Mucosa of stomach (tissue), 1 donor: ENCODE measurements around the gene STAC.
"Not testable (repeated sequence)": the region's sequence is repeated elsewhere in the genome, so short reads cannot be mapped to it uniquely, and the experiment has no call there.

Source experiments
- H3K27me3 ChIP-seq: one replicate; pipeline ENCODE4 v1.7.0; 2013; ENCODE audit warnings: mild to moderate bottlenecking, low read length; ENCODE audit not compliant: control insufficient read depth, insufficient read depth
- H3K36me3 ChIP-seq: one replicate; pipeline ENCODE4 v1.7.0; 2013; ENCODE audit warnings: low read length; ENCODE audit not compliant: control insufficient read depth, insufficient read depth
- H3K4me1 ChIP-seq: one replicate; pipeline ENCODE4 v1.7.0; 2013; ENCODE audit warnings: mild to moderate bottlenecking, low read length; ENCODE audit not compliant: control insufficient read depth, insufficient read depth
- H3K4me3 ChIP-seq: one replicate; pipeline ENCODE4 v1.7.0; 2013; ENCODE audit warnings: low read length
- H3K9ac ChIP-seq: one replicate; pipeline ENCODE4 v1.7.0; 2013; ENCODE audit warnings: mild to moderate bottlenecking, low read length, moderate library complexity
- H3K9me3 ChIP-seq: one replicate; pipeline ENCODE4 v1.7.0; 2013; ENCODE audit warnings: mild to moderate bottlenecking, low read length, moderate library complexity; ENCODE audit not compliant: control insufficient read depth
- donor health status: Pancreatic carcinoma.

STAC gene

DNA sequence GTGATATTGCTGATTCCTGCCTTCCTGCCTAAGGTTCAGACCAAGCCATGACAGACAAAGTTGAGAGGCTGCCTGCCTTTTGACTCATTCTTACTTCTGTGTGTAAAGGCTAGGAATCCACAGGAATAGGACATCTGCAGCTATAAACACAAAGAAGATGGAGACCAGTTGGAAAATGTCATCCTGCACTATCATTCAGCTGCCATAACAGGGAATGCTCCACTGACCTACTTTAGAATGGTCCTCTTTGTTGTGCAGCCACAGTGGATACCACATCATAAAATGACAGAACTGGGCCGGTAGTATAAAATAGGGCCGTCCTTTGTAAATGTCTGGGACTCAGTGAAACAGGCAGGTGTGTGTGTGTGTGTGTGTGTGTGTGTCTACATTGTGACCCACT, 75.1 kb downstream of the STAC start:
- no peaks in the 10 kb centered on the region for H3K27me3 ChIP-seq

DNA sequence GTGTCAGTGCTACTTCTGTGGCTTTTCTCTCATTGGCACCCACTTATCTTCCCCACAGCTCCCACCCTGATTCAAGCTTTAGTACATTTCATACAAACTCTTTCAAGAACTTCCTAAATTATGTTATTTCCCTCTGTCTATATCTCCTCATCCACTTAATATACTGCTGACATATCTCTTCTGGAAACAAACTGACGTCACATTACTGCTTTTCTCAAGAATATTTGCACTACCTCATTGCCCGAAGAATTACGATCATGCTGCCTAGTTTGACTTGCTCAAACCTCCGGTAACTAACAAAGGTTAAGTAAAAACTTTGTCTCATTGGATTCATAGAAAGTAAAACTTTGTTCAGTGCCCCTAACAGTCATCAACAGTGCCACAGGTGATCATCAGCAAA, 76.5 kb downstream of the STAC start:
- Histone ChIP-seq H3K9ac (no peak overlapping the region), H3K27me3 (no peaks in the 10 kb centered on the region), H3K36me3 (no peaks in the 10 kb centered on the region), H3K4me1 (no peaks in the 10 kb centered on the region), H3K4me3 (no peak overlapping the region), H3K9me3 (no peaks in the 10 kb centered on the region)

More for the DNA sequence above, 75.1 kb downstream of the STAC start:
- H3K9me3 ChIP-seq, result no peaks in the 10 kb centered on the region
- H3K4me1 ChIP-seq, result no peaks in the 10 kb centered on the region
- H3K4me3 ChIP-seq, result no peak overlapping the region
- no peaks in the 10 kb centered on the region for H3K36me3 ChIP-seq
- no peak overlapping the region for H3K9ac ChIP-seq

DNA sequence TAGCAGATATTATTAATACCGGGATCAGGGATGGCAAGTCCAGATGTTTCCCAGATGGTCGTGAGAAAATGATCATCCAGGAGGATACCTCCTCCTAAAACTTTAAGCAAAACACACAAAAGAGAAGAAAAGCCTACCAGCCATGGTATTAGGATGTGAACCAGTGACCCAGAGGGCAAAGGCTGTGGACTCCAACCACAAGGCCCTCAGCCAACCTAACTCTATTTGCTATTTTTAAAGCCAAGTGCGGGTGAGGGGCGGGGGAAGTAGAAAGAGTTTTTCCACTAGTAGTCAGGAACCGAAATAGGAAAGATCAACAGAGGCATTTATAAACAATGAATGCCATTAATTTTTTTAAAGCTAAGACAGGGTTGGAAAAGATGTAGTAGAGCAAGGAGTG, 77.4 kb downstream of the STAC start:
- Histone ChIP-seq H3K27me3 (no peaks in the 10 kb centered on the region), H3K9ac (no peak overlapping the region), H3K4me3 (no peak overlapping the region), H3K36me3 (no peaks in the 10 kb centered on the region), H3K9me3 (no peaks in the 10 kb centered on the region), H3K4me1 (no peaks in the 10 kb centered on the region)

DNA sequence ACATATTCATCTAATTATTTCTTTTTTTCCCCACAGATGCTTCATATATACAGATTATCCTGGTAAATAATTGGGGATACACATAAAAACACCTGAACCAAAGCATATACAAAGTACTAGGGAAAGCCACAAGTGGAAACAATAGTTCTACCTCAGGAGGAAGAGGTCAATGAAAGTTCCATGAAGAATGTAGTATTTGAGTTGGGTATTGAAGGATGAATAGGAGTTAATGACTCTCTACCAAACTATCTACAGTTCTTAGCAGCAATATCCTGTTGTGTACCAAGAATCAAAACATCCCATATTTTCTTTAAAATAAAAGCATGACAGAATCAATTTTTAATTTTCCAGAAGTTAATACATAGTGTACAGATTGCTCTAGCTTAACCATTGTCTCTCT, 78.9 kb downstream of the STAC start:
- H3K36me3 ChIP-seq, result no peaks in the 10 kb centered on the region
- no peaks in the 10 kb centered on the region for H3K9me3 ChIP-seq
- no peaks in the 10 kb centered on the region for H3K27me3 ChIP-seq
- no peak overlapping the region for H3K9ac ChIP-seq
- H3K4me3 ChIP-seq, result no peak overlapping the region
- H3K4me1 ChIP-seq, result no peaks in the 10 kb centered on the region

DNA sequence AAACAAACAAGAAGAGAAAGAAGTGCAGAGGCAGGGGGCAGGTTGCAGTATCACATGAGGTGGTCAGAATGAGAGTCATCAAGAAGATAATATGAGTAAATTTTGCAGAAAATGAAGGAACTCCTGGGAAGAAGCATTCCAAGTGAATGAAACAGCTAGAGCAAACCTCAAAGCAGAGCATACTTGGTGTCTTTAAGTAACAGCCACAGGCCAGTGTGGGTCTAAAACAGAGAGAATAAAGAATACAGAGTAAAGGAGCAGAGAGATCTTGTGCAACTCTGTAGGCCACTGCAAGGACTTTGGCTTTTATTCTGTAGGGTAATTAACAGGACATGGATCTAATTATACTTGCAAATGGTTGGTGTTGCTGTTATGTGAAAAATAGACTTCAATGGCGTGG, 81.3 kb downstream of the STAC start:
- no peaks in the 10 kb centered on the region for H3K9me3 ChIP-seq
- no peaks in the 10 kb centered on the region for H3K4me1 ChIP-seq
- no peaks in the 10 kb centered on the region for H3K36me3 ChIP-seq
- H3K4me3 ChIP-seq, result no peak overlapping the region
- H3K27me3 ChIP-seq, result no peaks in the 10 kb centered on the region
- H3K9ac ChIP-seq, result no peak overlapping the region

DNA sequence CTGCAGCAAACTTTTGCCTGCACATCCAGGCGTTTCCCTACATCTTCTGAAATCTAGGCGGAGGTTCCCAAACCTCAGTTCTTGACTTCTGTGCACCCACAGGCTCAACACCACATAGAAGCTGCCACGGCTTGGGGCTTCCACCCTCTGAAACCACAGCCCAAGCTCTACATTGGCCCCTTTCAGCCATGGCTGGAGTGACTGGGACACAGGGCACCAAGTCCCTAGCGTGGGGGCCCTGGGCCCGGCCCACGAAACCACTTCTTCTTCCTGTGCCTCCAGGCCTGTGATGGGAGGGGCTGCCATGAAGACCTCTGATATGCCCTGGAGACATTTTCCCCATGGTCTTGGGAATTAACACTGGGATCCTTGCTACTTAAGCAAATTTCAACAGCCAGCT, 91.7 kb downstream of the STAC start:
- not testable (repeated sequence) for H3K27me3 ChIP-seq, H3K9ac ChIP-seq, H3K9me3 ChIP-seq, H3K4me3 ChIP-seq, H3K4me1 ChIP-seq, H3K36me3 ChIP-seq

DNA sequence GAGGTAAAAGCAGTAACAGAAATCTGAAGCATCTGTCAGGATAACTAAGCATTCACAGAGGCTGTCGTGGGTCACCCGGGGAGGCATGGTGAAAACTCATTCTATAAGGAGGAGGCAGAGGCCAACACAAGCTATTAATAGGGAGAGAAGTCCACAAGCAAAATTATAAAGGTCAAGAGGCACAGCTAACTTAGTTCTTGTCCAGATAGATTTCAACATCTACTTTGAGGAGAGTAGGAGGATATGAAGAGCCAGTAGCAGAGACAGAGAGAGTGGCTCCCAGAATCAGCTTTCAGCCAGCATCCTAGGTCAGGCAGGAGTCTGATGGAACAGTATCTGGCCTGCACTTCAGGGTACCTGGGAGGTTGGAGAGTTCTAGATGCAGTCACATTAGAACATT, 95.3 kb downstream of the STAC start:
- Histone ChIP-seq H3K4me1 (no peaks in the 10 kb centered on the region), H3K9ac (no peak overlapping the region), H3K9me3 (no peaks in the 10 kb centered on the region), H3K27me3 (no peaks in the 10 kb centered on the region), H3K4me3 (no peak overlapping the region), H3K36me3 (no peaks in the 10 kb centered on the region)

DNA sequence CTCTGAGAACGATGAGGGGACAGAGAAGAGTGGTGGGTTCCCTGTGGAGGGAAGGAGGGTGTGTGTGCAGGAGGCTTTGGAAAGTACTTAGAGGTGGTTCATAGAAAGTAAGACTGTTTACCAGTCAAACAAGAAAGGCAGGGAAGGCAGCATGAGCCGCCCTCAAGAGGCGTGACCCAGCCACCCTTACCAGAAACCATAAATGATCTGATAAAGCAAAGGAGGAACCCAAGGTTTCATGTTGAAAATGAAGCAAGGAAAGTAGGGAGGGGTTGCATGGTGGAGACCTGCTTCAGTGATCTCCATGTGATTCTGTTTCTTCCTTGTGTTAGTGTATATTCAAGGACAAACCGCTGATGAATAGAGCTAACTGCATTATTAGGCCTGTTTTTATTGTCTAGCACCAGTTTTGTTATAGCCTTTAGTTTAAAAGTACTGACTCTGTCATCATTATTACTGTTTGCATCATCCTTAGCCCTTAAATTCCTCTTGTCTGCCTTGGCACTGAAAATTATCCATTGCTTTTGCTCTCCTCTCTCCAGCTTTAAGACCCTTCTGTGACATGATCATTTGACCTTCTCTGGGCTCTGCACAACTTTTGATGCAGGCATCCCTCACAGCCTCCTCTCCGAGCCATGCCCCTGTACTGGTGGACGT, 96.1 kb downstream of the STAC start:
- Histone ChIP-seq H3K4me3 (no peak overlapping the region), H3K27me3 (no peaks in the 10 kb centered on the region), H3K36me3 (no peaks in the 10 kb centered on the region), H3K9me3 (no peaks in the 10 kb centered on the region), H3K9ac (no peak overlapping the region), H3K4me1 (no peaks in the 10 kb centered on the region)

DNA sequence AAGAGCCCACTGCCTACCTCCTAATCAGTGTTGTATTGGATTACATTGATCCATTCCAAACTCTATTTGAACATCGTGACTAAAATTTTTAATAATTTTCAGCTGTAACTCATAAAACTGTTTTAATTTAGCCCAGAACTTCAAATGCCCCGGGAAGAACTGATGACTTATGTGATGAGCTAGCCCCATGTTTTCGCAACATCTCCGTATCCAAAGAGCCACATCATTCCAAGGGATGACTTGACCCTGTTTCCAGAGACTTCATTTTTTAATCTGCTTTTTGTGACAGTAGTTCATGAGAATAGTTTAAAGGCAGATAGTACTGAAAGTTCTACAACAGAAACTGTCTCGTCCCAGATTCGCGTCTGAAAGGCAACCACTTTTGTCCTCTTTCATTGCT, 97.4 kb downstream of the STAC start:
- no peak overlapping the region for H3K9ac ChIP-seq
- no peaks in the 10 kb centered on the region for H3K9me3 ChIP-seq
- no peaks in the 10 kb centered on the region for H3K27me3 ChIP-seq
- no peaks in the 10 kb centered on the region for H3K36me3 ChIP-seq
- no peak overlapping the region for H3K4me3 ChIP-seq
- H3K4me1 ChIP-seq, result no peaks in the 10 kb centered on the region

DNA sequence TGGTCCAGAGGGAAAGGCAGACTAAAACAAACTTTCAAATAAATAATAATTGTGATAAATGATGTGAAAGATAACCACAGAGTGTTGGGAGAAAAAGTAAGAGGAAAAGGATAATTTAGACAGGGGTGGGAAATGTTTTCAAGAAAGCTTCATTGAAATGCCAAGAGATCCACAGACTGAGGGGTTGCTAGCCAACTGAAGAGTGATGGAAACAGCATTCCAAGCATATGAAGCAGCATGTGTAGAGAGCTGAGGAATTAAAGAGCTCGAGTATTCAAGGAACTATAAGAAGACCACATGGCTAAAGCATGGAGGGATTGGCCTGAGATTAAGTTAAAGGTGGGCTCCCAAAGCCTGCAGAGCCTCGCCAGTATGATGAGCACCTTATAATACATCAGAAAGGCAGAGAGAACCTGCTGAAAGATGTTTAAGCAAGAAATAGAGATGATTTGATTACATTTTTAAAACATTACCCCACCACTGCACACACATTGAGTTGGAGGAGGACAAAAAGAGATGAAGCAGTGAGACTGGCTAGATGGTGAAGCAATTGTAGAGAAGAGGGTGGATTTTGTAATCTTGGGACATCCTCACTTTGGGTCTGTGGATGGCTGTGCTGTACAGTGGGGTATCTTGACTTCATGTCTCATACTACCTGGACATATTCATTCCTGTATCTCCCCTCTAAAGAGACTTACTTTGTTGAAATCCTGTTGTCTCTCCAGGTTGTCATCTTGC, 100.8 kb downstream of the STAC start:
- Histone ChIP-seq H3K36me3 (no peaks in the 10 kb centered on the region), H3K4me1 (no peaks in the 10 kb centered on the region)

DNA sequence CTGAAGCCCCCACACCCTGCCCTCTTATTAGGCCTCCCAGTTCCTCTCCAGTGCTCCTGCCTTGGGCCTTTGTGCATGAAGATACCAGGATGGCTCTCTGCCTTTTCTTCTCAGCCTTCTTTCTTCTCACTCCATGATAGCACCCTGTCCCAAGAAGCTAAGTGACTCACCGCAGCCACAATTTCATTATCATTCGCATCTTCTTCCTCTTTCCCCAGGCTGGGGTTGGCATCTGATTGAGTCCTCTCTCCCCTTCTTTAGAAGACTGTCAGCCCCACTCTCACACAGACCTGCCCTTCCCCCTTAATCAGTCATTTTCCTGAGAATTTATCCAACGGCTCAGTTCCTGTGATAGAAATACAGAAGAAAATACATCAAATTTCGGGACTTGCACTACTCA, 102.0 kb downstream of the STAC start:
- Histone ChIP-seq H3K36me3 (no peaks in the 10 kb centered on the region), H3K9me3 (no peaks in the 10 kb centered on the region), H3K9ac (no peak overlapping the region), H3K27me3 (no peaks in the 10 kb centered on the region), H3K4me3 (no peak overlapping the region), H3K4me1 (no peaks in the 10 kb centered on the region)

More for the DNA sequence above, 100.8 kb downstream of the STAC start:
- no peak overlapping the region for H3K4me3 ChIP-seq
- no peaks in the 10 kb centered on the region for H3K9me3 ChIP-seq
- H3K9ac ChIP-seq, result no peak overlapping the region
- H3K27me3 ChIP-seq, result no peaks in the 10 kb centered on the region

DNA sequence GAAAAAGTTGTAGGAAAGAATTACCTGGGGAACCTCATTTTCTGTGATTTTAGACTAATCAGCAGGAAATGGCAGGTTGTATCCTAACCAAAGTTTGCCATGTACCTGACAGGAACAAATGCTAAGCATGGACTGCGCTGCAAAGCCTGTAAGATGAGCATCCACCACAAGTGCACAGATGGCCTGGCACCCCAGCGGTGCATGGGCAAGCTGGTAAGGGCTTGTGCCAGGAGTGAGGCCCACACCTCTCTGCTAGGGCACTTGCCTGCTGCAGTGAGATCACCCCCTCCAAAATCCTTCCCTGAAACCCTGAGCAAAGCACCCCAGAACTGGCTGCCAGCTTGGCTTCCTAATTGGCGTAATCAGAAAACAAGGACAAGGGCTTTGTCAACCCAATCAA, 102.6 kb downstream of the STAC start:
- no peaks in the 10 kb centered on the region for H3K4me1 ChIP-seq
- no peak overlapping the region for H3K9ac ChIP-seq
- no peaks in the 10 kb centered on the region for H3K9me3 ChIP-seq
- no peaks in the 10 kb centered on the region for H3K27me3 ChIP-seq
- H3K36me3 ChIP-seq, result no peaks in the 10 kb centered on the region
- H3K4me3 ChIP-seq, result no peak overlapping the region
